Measurements from ENCODE around the gene PERP. TPM values are rescaled to one million over a fixed set of nuclear protein-coding genes. Genes with fewer than 3 reads are reported as not detected.
A peak's percentile ranks its signal among the peaks of the same experiment; 100 is the strongest.
"Not testable (repeated sequence)": the region's sequence is repeated elsewhere in the genome, so short reads cannot be mapped to it uniquely, and the experiment has no call there.

Gene PERP
- polyA plus RNA-seq (2013, experiment 1 of 2; ENCODE audit: insufficient read length) = 10.2 TPM
- polyA plus RNA-seq (2013, experiment 2 of 2; ENCODE audit: insufficient read length) = 9.5 TPM

DNA sequence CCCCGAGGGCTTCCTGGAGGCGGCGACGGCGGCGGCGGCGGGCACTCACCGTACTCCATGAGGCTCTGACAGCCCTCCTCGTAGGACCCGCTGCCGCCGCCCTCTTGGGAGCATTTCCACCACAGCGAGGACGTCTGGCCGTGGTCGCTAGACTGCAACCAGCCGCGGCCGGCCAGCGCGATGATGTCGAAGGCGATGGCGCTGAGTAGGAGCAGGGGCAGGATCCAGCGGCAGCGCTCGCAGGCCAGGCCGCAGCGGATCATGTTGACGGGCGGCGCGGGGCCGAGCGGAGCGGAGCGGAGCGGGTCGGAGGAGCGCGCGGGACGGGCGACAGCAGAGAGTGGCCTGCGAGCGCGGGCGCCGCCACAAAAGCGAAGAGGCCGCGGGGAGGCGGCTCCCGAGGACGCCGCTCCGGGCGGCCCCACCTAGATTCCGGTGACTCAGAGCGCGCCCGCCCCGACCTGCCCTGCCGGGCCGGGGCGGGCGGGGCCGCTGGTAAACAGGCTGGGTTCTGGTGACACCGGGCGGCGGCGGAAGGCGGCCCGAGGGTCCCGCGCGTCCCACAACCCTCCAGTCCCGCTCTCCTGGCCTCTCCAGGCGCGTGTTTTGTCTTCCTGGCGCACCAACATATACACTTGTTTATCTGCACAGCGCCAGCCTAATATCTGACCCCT is at the start of gene PERP:
PERP (minus strand) TSS at position 342 of the 674 bp plus-strand sequence; CDS start at position 263, 79 bp downstream.
- DNase-seq = peak; percentile 33

- no peak for DNase-seq
Observed at GRCh38 chr6:138155443-138155842, 48.2 kb upstream of the PERP start.

- no peak for DNase-seq
Observed at GRCh38 chr6:138146544-138146943, 39.3 kb upstream of the PERP start.

- no peak for DNase-seq
Observed at GRCh38 chr6:138145402-138145801, 38.2 kb upstream of the PERP start.

DNA sequence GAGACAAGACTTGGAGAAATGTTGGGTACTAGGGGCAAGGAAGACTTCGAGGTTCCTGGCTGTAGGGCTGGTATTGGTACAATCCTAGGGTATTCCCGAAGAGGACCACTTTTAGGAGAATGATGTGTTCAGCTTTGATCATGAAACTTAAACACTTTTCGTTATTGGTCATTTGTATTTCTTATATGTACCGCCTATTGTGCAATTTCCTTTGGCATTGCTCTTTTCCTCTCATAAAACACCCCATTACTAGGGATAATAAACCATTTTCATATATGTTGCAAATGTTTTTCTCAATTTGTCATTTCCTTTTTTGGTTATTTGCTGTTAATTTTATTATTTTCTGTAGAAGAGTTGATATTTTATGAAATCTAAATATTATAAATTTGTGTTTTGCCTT is 35.6 kb upstream of the PERP start:
- no peak for DNase-seq

DNA sequence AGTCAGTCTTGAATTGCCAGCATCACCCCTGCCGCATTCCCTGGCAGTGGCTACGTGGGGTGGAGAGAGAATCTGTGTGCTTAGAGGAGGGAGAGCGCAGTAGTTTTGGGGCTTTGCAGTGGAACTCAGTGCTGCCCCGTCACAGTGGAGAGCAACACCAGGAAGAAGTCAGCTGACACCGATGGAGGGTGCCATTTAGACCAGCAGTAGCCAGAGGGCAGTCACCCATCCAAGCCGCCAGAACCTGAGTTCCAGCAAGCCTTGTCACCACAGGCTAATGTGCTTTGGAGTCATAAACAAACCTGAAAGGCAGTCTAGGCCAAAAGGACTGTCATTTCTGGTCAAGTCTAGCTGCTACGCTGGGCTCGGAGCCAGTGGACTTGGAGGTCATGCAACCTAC is 22.0 kb upstream of the PERP start:
- no peak for DNase-seq

DNA sequence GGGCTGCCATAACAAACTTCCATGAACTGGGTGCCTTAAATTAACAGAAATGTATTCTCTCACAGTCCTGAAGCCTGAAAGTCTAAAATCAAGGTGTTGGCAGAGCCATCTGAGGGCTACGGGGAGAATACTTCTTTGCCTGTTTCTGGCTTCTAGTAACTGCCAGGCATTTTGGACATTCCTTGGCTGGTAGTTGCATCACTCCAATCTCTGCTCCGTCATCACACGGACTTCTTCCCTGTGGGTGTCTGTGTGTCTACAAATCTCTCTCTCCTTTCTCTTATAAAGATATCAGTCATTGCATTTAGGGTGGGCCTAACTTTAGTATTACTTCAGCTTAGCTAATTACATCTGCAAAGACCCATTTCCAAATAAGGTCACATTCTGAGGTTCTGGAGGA is 20.9 kb upstream of the PERP start:
- DNase-seq = no peak

DNA sequence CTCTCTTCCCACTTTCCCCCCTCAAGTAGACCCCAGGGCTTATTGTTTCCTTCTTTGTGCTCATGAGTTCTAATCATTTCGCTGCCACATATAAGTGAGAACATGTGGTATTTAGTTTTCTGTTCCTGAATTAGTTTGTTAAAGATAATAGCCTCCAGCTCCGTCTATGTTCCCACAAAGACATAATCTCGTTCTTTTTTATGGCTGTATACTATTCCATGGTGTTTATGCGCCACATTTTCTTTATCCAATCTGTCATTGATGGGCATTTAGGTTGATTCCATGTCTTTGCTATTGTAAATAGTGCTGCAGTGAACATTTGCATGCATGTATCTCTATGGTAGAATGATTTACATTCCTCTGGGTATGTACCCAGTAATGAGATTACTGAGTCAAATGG is 16.9 kb upstream of the PERP start:
- no peak for DNase-seq

- no peak for DNase-seq
Observed at GRCh38 chr6:138119976-138120375, 12.8 kb upstream of the PERP start.

- not testable (repeated sequence) for DNase-seq
Observed at GRCh38 chr6:138119229-138119628, 12.0 kb upstream of the PERP start.

GRCh38 chr6:138117376-138117914 is 10.2 kb upstream of the PERP start:
- no peak for DNase-seq

DNA sequence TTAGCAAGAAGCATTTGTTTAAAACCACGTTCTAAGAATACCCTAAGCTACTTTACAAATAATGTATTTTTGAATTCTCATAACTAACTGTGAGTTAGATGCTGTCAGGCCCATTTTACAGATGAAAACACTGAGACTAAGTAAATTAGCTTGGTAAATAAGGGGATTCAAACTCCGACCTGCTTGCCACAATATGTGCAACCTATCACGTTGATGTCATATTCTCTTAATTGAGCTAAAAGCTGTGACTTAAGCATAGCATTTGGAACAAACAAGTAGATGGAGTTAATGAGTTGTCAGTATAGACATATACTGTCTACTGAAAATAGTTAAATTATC is 9.4 kb upstream of the PERP start:
- DNase-seq = no peak

DNA sequence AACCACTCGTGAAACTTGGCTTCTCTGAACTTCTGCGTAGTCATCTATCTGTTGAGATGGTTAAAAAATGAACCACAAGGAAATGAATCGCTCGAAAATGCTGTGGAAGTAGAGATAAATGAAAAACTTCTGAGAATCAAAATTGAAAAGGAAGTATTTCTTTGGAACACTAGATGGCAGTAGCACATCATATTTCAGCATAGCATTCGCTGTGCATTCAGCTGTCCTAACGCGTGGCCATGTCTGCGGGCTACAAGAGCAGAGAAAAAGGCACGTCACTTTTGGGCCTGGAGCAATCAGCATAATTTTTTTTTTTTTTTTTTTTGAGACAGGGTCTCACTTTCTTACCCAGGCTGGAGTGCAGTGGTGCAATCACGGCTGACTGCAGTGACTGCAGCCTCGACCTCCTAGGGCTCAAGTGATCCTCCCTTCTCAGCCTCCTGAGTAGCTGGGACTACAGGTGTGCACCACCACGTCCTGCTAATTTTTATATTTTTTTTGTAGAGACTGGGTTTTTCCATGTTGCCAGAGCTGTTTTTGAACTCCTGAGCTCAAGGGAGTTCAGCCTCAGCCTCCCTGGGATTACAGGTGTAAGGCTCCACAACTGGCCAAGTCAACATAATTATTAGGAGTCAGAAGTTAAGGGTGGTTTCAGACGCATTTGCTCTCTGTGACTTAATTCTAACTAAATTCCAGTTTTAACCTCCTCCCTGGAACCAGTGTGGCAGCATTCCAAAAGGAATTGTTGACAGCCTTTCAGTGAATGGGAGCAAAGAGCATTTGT is 8.8 kb upstream of the PERP start:
- DNase-seq = peak; percentile 64

- DNase-seq = no peak
Observed at GRCh38 chr6:138115201-138115600, 8.0 kb upstream of the PERP start.

DNA sequence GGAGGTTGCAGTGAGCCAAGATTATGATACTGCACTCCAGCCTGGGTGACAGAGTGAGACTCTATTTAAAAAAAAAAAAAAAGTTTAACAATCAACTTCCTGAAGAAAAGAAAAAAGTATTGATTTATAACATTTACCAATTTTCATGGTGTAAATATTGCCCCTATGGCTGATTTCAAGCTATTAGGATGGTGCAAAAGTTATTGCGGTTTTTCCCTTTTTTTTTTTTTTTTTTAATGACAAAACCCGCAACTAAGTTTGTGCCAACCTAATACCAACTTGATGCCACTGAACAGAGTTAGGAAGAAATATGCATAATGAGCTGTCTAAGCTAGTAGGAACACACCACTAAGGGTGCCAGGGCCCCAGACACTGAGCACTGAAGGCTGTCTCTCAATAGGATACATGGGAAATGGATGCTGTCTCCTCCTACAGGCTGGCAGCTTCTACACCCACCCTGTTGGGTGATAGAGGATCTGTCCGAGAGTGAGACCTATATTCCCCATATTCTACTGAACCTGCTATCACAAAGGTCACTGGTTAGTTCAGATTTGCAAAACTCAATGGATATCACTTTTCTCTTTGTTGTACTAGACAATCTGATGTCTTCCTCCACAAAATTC is 6.5 kb upstream of the PERP start:
- DNase-seq = no peak

- no peak for DNase-seq
Observed at GRCh38 chr6:138110229-138110628, 3.0 kb upstream of the PERP start.

DNA sequence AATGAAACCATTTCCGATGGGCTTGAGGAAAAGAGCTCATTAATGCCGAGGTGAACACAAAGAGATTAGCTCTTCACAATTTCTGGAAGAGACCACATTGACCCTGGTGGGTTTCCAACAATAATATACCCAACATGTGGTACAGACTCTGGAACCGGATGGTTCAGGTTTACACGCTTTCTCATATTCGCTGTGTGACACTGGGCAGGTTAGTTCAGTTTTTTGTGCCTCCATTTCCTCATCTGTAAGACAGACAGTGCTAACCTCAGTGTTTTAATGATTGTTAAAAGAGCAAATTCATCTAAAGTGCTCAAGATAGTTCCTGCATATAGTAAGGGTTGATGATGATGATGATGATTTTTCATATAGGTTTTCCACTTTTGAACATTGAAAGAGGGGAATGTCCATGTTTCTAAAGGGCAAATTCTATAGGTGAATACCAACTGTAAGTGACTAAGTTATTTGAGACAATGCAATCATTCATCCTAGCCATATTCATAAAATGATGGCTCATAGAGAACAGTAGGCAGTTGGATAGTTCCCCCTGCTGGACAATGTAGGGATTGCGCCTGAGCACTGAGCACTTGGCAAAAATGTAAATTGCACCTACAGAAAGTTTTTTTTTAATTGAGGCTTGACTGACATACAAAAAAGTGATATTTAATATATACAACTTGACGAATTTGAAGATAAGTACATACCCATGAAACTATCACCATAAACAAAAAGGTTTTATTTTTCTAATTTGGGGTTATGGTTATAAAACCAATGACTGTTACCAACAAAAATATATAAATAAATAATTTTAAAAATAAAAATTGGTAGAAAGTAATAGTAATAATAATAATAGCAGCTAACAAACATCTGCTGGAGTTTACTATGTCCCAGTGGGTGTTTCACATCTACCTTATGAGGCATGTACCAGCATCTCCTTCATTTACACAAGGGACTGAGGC is 2.1 kb upstream of the PERP start:
- DNase-seq = peak; percentile 54

- DNase-seq = no peak
Observed at GRCh38 chr6:138107752-138108592, 753 bp upstream of the PERP start.

DNA sequence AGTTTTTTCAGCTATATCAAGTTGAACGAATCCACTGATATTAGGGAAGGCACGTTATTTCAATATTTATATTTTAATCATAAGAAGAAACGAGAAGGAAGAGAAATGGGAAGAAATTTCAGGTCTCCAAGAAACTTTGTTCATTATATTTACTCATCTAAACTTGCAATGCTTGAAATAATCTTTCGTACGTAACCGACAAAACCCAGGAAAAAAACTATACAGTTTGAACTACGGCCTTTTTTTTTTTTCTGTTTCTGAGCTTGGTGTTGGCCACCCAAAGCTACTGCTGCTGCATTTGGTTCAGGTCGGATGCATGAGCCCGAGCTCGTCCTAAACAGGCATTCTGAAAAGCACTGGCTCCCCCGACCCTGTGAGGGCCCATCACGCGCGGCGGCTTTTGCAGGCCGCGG is 548 bp downstream of the PERP start:
- DNase-seq = no peak

- DNase-seq = no peak
Observed at GRCh38 chr6:138105880-138106664, 1.1 kb downstream of the PERP start.

Measured in fibroblast of skin of abdomen (primary cell).